ENCODE measurements around the gene ATP1A4.

DNA sequence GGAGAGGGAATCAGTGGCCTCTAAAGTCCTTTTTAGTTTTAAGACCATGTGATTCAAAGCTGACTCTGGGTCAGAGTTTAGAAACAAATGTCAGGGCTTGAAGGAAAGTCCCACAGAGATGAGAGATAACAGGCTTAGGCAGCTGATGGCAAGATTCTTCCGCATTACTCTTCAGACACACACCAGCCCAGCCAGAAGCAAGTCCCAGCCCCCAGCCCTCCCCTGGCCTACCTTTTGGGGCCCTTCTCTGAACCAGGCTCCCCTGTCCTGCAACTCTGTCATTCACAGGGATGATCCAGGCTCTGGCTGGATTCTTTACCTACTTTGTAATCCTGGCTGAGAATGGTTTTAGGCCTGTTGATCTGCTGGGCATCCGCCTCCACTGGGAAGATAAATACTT, 25.8 kb downstream of the ATP1A4 start:
- TF ChIP-seq ZNF140 (CRISPR knock-in tag; IDR thresholded peaks at IDR 0.05) (no peak), POLR2AphosphoS5 (IDR thresholded peaks at IDR 0.05; ENCODE audit: control insufficient read depth, insufficient read depth, low read depth, low read length) (no peak), NRF1 (conservative IDR thresholded peaks at IDR 0.05 in 1 of 2, IDR thresholded peaks at IDR 0.05 in 1 of 2) (no peak), NFXL1 (CRISPR knock-in tag; IDR thresholded peaks at IDR 0.05) (no peak), PYGO2 (tag; IDR thresholded peaks at IDR 0.05) (no peak), FOXM1 (IDR thresholded peaks at IDR 0.05; ENCODE audit: low read depth) (no peak), FOXM1 (CRISPR knock-in tag; IDR thresholded peaks at IDR 0.05; ENCODE audit: low read depth) (no peak)
- TF ChIP-seq, protein P1, sequence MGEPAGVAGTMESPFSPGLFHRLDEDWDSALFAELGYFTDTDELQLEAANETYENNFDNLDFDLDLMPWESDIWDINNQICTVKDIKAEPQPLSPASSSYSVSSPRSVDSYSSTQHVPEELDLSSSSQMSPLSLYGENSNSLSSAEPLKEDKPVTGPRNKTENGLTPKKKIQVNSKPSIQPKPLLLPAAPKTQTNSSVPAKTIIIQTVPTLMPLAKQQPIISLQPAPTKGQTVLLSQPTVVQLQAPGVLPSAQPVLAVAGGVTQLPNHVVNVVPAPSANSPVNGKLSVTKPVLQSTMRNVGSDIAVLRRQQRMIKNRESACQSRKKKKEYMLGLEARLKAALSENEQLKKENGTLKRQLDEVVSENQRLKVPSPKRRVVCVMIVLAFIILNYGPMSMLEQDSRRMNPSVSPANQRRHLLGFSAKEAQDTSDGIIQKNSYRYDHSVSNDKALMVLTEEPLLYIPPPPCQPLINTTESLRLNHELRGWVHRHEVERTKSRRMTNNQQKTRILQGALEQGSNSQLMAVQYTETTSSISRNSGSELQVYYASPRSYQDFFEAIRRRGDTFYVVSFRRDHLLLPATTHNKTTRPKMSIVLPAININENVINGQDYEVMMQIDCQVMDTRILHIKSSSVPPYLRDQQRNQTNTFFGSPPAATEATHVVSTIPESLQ (CRISPR knock-in tag; IDR thresholded peaks at IDR 0.05) = no peak
- TF ChIP-seq, protein P2, sequence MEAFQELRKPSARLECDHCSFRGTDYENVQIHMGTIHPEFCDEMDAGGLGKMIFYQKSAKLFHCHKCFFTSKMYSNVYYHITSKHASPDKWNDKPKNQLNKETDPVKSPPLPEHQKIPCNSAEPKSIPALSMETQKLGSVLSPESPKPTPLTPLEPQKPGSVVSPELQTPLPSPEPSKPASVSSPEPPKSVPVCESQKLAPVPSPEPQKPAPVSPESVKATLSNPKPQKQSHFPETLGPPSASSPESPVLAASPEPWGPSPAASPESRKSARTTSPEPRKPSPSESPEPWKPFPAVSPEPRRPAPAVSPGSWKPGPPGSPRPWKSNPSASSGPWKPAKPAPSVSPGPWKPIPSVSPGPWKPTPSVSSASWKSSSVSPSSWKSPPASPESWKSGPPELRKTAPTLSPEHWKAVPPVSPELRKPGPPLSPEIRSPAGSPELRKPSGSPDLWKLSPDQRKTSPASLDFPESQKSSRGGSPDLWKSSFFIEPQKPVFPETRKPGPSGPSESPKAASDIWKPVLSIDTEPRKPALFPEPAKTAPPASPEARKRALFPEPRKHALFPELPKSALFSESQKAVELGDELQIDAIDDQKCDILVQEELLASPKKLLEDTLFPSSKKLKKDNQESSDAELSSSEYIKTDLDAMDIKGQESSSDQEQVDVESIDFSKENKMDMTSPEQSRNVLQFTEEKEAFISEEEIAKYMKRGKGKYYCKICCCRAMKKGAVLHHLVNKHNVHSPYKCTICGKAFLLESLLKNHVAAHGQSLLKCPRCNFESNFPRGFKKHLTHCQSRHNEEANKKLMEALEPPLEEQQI (IDR thresholded peaks at IDR 0.05) = no peak
- TF ChIP-seq, protein P3, sequence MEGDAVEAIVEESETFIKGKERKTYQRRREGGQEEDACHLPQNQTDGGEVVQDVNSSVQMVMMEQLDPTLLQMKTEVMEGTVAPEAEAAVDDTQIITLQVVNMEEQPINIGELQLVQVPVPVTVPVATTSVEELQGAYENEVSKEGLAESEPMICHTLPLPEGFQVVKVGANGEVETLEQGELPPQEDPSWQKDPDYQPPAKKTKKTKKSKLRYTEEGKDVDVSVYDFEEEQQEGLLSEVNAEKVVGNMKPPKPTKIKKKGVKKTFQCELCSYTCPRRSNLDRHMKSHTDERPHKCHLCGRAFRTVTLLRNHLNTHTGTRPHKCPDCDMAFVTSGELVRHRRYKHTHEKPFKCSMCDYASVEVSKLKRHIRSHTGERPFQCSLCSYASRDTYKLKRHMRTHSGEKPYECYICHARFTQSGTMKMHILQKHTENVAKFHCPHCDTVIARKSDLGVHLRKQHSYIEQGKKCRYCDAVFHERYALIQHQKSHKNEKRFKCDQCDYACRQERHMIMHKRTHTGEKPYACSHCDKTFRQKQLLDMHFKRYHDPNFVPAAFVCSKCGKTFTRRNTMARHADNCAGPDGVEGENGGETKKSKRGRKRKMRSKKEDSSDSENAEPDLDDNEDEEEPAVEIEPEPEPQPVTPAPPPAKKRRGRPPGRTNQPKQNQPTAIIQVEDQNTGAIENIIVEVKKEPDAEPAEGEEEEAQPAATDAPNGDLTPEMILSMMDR (IDR thresholded peaks at IDR 0.05 in 2 of 3, conservative IDR thresholded peaks at IDR 0.05 in 1 of 3; ENCODE audit: insufficient read depth in 2 of 3, low read depth in 1 of 3, low read length in 3 of 3) = no peak

All from K562 (cell line).